Measurements from ENCODE around the gene PKD1L1. TPM values are rescaled to one million over a fixed set of nuclear protein-coding genes. Genes with fewer than 3 reads are reported as not detected.

The PKD1L1 gene
- total and polyA plus RNA-seq, 7 donors: 0.16 to 1.2 (median 0.63) TPM; not detected in 1

- Histone ChIP-seq H3K27ac (peak overlapping the region in 1 of 4 donors; percentile 10), H3K4me1 (peaks cover 0 to 21% (median 16%) of the 10 kb centered on the region in 4 donors), H3K27me3 (no peaks in the 10 kb centered on the region), H3K36me3 (no peaks in the 10 kb centered on the region), H3K4me3 (no peak overlapping the region), H3K9me3 (no peaks in the 10 kb centered on the region)
- 91 to 93% methylated on average over 4 of the region's 4 CpGs for WGBS, 2 donors
- intact Hi-C loops (cut with DNase I): no loop called here
- no peak for DNase-seq
- no peak for TF ChIP-seq EP300 (IDR thresholded peaks at IDR 0.05)
- TF ChIP-seq, protein P1, sequence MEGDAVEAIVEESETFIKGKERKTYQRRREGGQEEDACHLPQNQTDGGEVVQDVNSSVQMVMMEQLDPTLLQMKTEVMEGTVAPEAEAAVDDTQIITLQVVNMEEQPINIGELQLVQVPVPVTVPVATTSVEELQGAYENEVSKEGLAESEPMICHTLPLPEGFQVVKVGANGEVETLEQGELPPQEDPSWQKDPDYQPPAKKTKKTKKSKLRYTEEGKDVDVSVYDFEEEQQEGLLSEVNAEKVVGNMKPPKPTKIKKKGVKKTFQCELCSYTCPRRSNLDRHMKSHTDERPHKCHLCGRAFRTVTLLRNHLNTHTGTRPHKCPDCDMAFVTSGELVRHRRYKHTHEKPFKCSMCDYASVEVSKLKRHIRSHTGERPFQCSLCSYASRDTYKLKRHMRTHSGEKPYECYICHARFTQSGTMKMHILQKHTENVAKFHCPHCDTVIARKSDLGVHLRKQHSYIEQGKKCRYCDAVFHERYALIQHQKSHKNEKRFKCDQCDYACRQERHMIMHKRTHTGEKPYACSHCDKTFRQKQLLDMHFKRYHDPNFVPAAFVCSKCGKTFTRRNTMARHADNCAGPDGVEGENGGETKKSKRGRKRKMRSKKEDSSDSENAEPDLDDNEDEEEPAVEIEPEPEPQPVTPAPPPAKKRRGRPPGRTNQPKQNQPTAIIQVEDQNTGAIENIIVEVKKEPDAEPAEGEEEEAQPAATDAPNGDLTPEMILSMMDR (IDR thresholded peaks at IDR 0.05): no peak
- TF ChIP-seq POLR2A (IDR thresholded peaks at IDR 0.05): no peak
- no peak for TF ChIP-seq POLR2AphosphoS5 (IDR thresholded peaks at IDR 0.05)
Measured at GRCh38 chr7:47762746-47763062, 185.6 kb downstream of the PKD1L1 start.

DNA sequence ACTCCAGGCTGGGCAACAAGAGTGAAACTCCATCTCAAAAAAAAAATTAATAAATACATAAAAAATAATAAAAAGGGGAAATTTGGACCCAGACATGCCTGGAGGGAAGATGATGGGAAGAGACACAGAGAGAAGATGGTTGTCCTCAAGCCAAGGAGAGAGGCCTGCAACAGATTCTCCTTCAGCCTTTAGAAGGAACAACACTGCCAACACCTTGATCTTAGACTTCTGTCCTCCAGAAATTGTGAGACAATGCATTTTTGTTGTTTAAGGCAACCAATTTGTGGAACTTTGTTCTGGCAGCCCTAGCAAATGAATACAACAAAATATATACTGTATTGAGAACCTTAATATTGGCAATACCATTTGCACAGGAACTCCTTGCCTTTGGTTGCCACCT lies 186.1 kb downstream of the PKD1L1 start:
- Histone ChIP-seq H3K4me3 (no peak overlapping the region), H3K4me1 (peaks cover 0 to 21% (median 16%) of the 10 kb centered on the region in 4 donors), H3K27ac (no peak overlapping the region), H3K9me3 (no peaks in the 10 kb centered on the region), H3K36me3 (no peaks in the 10 kb centered on the region), H3K27me3 (no peaks in the 10 kb centered on the region)
- no peak for DNase-seq
- intact Hi-C loops (cut with DNase I): no loop called here
- TF ChIP-seq, protein P1 (IDR thresholded peaks at IDR 0.05): no peak
- no peak for TF ChIP-seq POLR2AphosphoS5 (IDR thresholded peaks at IDR 0.05)
- TF ChIP-seq EP300 (IDR thresholded peaks at IDR 0.05): no peak
- TF ChIP-seq POLR2A (IDR thresholded peaks at IDR 0.05): no peak

- no peaks in the 10 kb centered on the region for H3K9me3 ChIP-seq
- TF ChIP-seq POLR2AphosphoS5 (IDR thresholded peaks at IDR 0.05) (no peak), POLR2A (IDR thresholded peaks at IDR 0.05) (no peak), EP300 (IDR thresholded peaks at IDR 0.05) (no peak)
- TF ChIP-seq, protein P1 (IDR thresholded peaks at IDR 0.05): no peak
- intact Hi-C loops (cut with DNase I): no loop called here
- H3K4me1 ChIP-seq: peaks cover 0 to 10% (median 7%) of the 10 kb centered on the region in 4 donors
- no peak overlapping the region for H3K4me3 ChIP-seq
- WGBS, 2 donors: 91 to 92% methylated on average over 4 of the region's 4 CpGs
- no peaks in the 10 kb centered on the region for H3K27me3 ChIP-seq
- H3K36me3 ChIP-seq: no peaks in the 10 kb centered on the region
- no peak for DNase-seq
- H3K27ac ChIP-seq: peak overlapping the region in 1 of 4 donors; percentile 35
Measured at GRCh38 chr7:47759056-47759706, 189.1 kb downstream of the PKD1L1 start.

DNA sequence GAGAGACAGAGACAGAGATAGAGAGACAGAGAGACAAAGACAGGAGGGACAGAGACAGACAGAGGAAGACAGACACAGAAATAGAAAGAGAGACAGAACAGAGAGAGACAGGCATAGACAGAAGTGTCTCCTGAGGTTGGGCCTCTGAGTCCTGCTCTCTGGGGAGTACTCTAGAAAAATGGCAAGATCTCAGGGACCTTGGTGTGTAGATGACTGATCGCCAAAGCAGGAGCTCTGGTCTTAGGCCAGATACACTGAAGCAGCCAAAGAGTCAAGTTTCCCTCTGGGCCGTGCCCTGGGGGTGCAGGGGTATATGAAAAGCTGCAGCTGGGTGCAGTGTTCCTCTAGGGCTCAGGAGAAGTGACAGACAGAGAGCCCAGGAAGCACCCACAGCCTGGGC lies 189.7 kb downstream of the PKD1L1 start:
- intact Hi-C loops (cut with DNase I): no loop called here
- Histone ChIP-seq H3K9me3 (no peaks in the 10 kb centered on the region), H3K27ac (peak overlapping the region in 2 of 4 donors; percentile 12 to 35), H3K27me3 (no peaks in the 10 kb centered on the region), H3K4me1 (peaks cover 0 to 8% (median 7%) of the 10 kb centered on the region in 4 donors), H3K36me3 (no peaks in the 10 kb centered on the region), H3K4me3 (no peak overlapping the region)
- TF ChIP-seq, protein P1 (IDR thresholded peaks at IDR 0.05): no peak
- TF ChIP-seq POLR2A (IDR thresholded peaks at IDR 0.05) (no peak), POLR2AphosphoS5 (IDR thresholded peaks at IDR 0.05) (no peak)
- DNase-seq: no peak
- 91 to 93% methylated on average over 2 of the region's 2 CpGs for WGBS, 2 donors

- WGBS, 2 donors: 36 to 74% methylated on average over 10 of the region's 10 CpGs
- TF ChIP-seq EP300 (IDR thresholded peaks at IDR 0.05) (no peak), POLR2A (IDR thresholded peaks at IDR 0.05) (no peak), POLR2AphosphoS5 (IDR thresholded peaks at IDR 0.05) (peak in 1 of 4 donors; percentile 30)
- TF ChIP-seq, protein P1 (IDR thresholded peaks at IDR 0.05): no peak
- peaks cover 0 to 2% (median 1%) of the 10 kb centered on the region in 4 donors for H3K4me1 ChIP-seq
- DNase-seq: no peak
- no peak overlapping the region for H3K4me3 ChIP-seq
- intact Hi-C loops (cut with DNase I): no loop called here
- H3K27ac ChIP-seq: peak overlapping the region in 2 of 4 donors; percentile 27 to 39
- H3K27me3 ChIP-seq: no peaks in the 10 kb centered on the region
- no peaks in the 10 kb centered on the region for H3K36me3 ChIP-seq
- H3K9me3 ChIP-seq: no peaks in the 10 kb centered on the region
Measured at GRCh38 chr7:47757921-47758411, 190.3 kb downstream of the PKD1L1 start.

Data from sigmoid colon (tissue), 7 donors.